Measurements from ENCODE around the gene DBN1. TPM values are rescaled to one million over a fixed set of nuclear protein-coding genes. Genes with fewer than 3 reads are reported as not detected.
A peak's percentile ranks its signal among the peaks of the same experiment; 100 is the strongest.

DBN1 gene
- total and polyA plus RNA-seq, 2 donors (not counting 1 experiment from before 2014, with no cell fraction given) = 1.4 to 1.9 TPM

DNA sequence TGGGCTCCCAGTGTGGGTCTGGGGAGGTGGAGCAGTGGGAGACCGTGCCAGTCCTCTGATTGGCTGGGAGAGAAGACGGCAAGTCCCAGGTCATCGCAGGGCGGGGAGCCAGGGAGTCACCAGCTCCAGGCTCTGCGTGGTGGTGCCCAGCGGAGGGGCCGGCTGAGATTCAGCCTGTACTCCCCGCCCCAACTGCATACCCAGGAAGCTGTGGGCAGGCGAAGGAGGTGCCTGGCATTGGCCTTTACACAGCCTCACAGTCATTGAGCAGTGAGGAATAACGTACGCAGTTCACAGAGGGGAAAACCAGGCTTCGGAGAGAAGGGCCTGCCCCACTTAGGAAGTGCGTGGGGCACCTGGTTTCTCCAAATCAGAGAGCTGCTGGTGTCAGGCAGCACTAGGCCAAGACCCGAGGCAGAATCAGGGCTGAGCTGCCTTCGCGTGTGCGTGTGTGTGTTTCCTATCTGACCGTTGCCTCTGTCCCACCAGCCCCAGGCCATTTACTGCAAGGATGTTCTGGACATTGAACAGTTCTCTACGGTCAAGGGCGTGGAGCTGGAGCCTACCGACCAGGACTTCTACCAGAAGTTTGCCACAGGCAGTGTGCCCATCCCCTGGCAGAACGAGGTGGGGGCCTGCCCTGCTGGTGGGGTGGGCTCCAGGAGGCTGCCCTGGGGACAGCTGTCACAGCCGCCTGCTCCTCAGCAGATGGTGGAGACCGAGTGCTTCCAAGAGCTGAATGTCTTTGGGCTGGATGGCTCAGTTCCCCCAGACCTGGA is 33.0 kb downstream of the DBN1 start:
- H3K27ac ChIP-seq (ENCODE audit: low read length in 2 of 2) = no peak overlapping the region
- no peak overlapping the region for H3K9ac ChIP-seq (ENCODE audit: low read length)
- H3K4me3 Mint-ChIP-seq = no peak overlapping the region
- H3K79me2 ChIP-seq (ENCODE audit: control insufficient read depth, insufficient read depth, low read length) = peaks cover 22% of the 10 kb centered on the region
- no peak overlapping the region for H3K4me3 ChIP-seq (ENCODE audit: control extremely low read depth in 1 of 5, extremely low read depth in 1 of 5, insufficient read depth in 1 of 5, low read depth in 2 of 5, low read length in 4 of 5)
- H3K27me3 ChIP-seq (replicated peaks in 1 of 4; ENCODE audit: control extremely low read depth in 1 of 4, control insufficient read depth in 3 of 4, insufficient read depth in 4 of 4, low read length in 3 of 4) = no peaks in the 10 kb centered on the region
- intact Hi-C loops (cut with micrococcal nuclease) = no loop called here
- peaks cover 95% of the 10 kb centered on the region for H4K20me1 ChIP-seq (ENCODE audit: control insufficient read depth, insufficient read depth, low read length, poor library complexity, severe bottlenecking)
- H3K4me1 Mint-ChIP-seq = peaks cover 28% of the 10 kb centered on the region
- ATAC-seq (ENCODE audit: low read depth) = peak; percentile 23
- CTCF ChIA-PET = interaction anchor here (0.7 to 21.3 kb wide), 5 partner anchors 11 to 51 kb away, joined by 3 to 628 read pairs (median 3); partner anchors contain the start of genes F12, GRK6 and PFN3
- no peak overlapping the region for H3K4me2 ChIP-seq (replicated peaks; ENCODE audit: low read depth, low read length, poor library complexity, severe bottlenecking)
- H3K9me3 Mint-ChIP-seq (ENCODE audit: insufficient read depth) = no peaks in the 10 kb centered on the region
- 95% methylated on average over 24 of the region's 24 CpGs for WGBS (ENCODE audit: insufficient coverage)
- POLR2A ChIA-PET = interaction anchor here (10.8 kb wide), 1 partner anchor 9 kb away, joined by 103 read pairs; no protein-coding TSS in a partner anchor
- H3K27me3 Mint-ChIP-seq = no peaks in the 10 kb centered on the region
- DNase-seq = peak; percentile 15
- peaks cover 4 to 73% of the 10 kb centered on the region in 2 experiments for H3K36me3 ChIP-seq (replicated peaks in 1 of 2; ENCODE audit: control extremely low read depth in 1 of 2, control insufficient read depth in 1 of 2, extremely low read depth in 1 of 2, insufficient read depth in 2 of 2, low read length in 1 of 2)
- TF ChIP-seq CTCF (IDR thresholded peaks at IDR 0.05) = no peak
- TF ChIP-seq EZH2 (IDR thresholded peaks at IDR 0.05; ENCODE audit: borderline replicate concordance, insufficient read depth, low read depth, low read length, poor library complexity, severe bottlenecking) = no peak
- H2AFZ ChIP-seq (ENCODE audit: insufficient read depth, low read depth, low read length, poor library complexity, severe bottlenecking) = no peak overlapping the region
- H3K4me1 ChIP-seq (ENCODE audit: control insufficient read depth in 2 of 2, insufficient read depth in 2 of 2, low read length in 2 of 2) = peaks cover 10 to 15% of the 10 kb centered on the region in 2 donors
- H3K27ac Mint-ChIP-seq = peak overlapping the region; percentile 47
- no peaks in the 10 kb centered on the region for H3K9me3 ChIP-seq (ENCODE audit: control extremely low read depth in 1 of 3, control insufficient read depth in 2 of 3, insufficient read depth in 1 of 3, low read length in 2 of 3)

GRCh38 chr5:177439518-177440053 is 33.8 kb downstream of the DBN1 start:
- intact Hi-C loops (cut with micrococcal nuclease) = no loop called here
- Mint-ChIP-seq H3K27me3 (no peaks in the 10 kb centered on the region), H3K27ac (peak overlapping the region; percentile 47), H3K9me3 (ENCODE audit: insufficient read depth) (no peaks in the 10 kb centered on the region), H3K4me3 (no peak overlapping the region), H3K4me1 (peaks cover 22% of the 10 kb centered on the region)
- Histone ChIP-seq H3K79me2 (ENCODE audit: control insufficient read depth, insufficient read depth, low read length) (peaks cover 29% of the 10 kb centered on the region), H3K9me3 (ENCODE audit: control extremely low read depth in 1 of 3, control insufficient read depth in 2 of 3, insufficient read depth in 1 of 3, low read length in 2 of 3) (no peaks in the 10 kb centered on the region), H3K27me3 (replicated peaks in 1 of 4; ENCODE audit: control extremely low read depth in 1 of 4, control insufficient read depth in 3 of 4, insufficient read depth in 4 of 4, low read length in 3 of 4) (no peaks in the 10 kb centered on the region), H3K36me3 (replicated peaks in 1 of 2; ENCODE audit: control extremely low read depth in 1 of 2, control insufficient read depth in 1 of 2, extremely low read depth in 1 of 2, insufficient read depth in 2 of 2, low read length in 1 of 2) (peaks cover 4 to 82% of the 10 kb centered on the region in 2 experiments), H3K27ac (ENCODE audit: low read length in 2 of 2) (peak overlapping the region in 1 of 2 donors; percentile 19), H3K4me2 (replicated peaks; ENCODE audit: low read depth, low read length, poor library complexity, severe bottlenecking) (no peak overlapping the region), H2AFZ (ENCODE audit: insufficient read depth, low read depth, low read length, poor library complexity, severe bottlenecking) (no peak overlapping the region), H3K9ac (ENCODE audit: low read length) (no peak overlapping the region), H4K20me1 (ENCODE audit: control insufficient read depth, insufficient read depth, low read length, poor library complexity, severe bottlenecking) (peaks cover 98% of the 10 kb centered on the region), H3K4me3 (ENCODE audit: control extremely low read depth in 1 of 5, extremely low read depth in 1 of 5, insufficient read depth in 1 of 5, low read depth in 2 of 5, low read length in 4 of 5) (no peak overlapping the region), H3K4me1 (ENCODE audit: control insufficient read depth in 2 of 2, insufficient read depth in 2 of 2, low read length in 2 of 2) (peaks cover 1 to 14% of the 10 kb centered on the region in 2 donors)
- 100% methylated on average over 2 of the region's 4 CpGs for WGBS (ENCODE audit: insufficient coverage)
- POLR2A ChIA-PET = interaction anchor here (10.8 kb wide), 1 partner anchor 8 kb away, joined by 103 read pairs; no protein-coding TSS in a partner anchor
- DNase-seq (no peak), ATAC-seq (ENCODE audit: low read depth) (no peak)
- CTCF ChIA-PET = interaction anchor here (0.7 to 21.3 kb wide), 5 partner anchors 8 to 50 kb away, joined by 3 to 628 read pairs (median 3); partner anchors contain the start of genes F12, GRK6 and PFN3
- TF ChIP-seq EZH2 (IDR thresholded peaks at IDR 0.05; ENCODE audit: borderline replicate concordance, insufficient read depth, low read depth, low read length, poor library complexity, severe bottlenecking) (no peak), CTCF (IDR thresholded peaks at IDR 0.05) (no peak)

All from B cell (primary cell).